Measurements from ENCODE around the gene AHSA1. TPM values are rescaled to one million over a fixed set of nuclear protein-coding genes. Genes with fewer than 3 reads are reported as not detected.
A peak's percentile ranks its signal among the peaks of the same experiment; 100 is the strongest.

AHSA1 gene
- total and polyA plus RNA-seq, 2 experiments from 2014 or later: 177 to 213 TPM

DNA sequence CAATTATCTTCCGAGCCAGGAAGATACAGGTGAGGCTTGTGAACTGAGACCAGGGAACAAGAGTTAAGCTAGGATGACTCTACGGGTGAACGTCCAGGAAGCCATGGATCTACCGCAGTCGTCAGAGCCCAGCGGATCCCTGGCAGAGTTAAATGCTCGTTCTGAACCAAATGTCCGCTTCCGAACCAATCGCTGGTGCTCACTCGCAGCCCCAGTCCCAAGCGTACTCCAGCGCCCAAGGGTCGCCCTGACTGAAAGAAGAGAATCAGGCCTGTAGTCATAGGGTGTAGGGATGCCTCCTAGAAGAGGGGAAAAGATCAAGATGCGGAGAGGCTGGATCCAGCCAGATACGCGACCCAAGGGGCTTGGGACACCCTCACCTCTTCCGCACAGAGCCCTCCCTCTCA lies 775 bp upstream of the AHSA1 start (continued):
- TF ChIP-seq POLR2AphosphoS5 (IDR thresholded peaks at IDR 0.05; ENCODE audit: low read depth): no peak; the same call in 1 of the 2 replicates
- TF ChIP-seq JUNB (IDR thresholded peaks at IDR 0.05; ENCODE audit: unreplicated experiment): no peak
- no peak for TF ChIP-seq EZH2 (IDR thresholded peaks at IDR 0.05; ENCODE audit: low read depth, unreplicated experiment)
- TF ChIP-seq EZH2phosphoT487 (IDR thresholded peaks at IDR 0.05; ENCODE audit: unreplicated experiment): no peak
- TF ChIP-seq, protein P1, sequence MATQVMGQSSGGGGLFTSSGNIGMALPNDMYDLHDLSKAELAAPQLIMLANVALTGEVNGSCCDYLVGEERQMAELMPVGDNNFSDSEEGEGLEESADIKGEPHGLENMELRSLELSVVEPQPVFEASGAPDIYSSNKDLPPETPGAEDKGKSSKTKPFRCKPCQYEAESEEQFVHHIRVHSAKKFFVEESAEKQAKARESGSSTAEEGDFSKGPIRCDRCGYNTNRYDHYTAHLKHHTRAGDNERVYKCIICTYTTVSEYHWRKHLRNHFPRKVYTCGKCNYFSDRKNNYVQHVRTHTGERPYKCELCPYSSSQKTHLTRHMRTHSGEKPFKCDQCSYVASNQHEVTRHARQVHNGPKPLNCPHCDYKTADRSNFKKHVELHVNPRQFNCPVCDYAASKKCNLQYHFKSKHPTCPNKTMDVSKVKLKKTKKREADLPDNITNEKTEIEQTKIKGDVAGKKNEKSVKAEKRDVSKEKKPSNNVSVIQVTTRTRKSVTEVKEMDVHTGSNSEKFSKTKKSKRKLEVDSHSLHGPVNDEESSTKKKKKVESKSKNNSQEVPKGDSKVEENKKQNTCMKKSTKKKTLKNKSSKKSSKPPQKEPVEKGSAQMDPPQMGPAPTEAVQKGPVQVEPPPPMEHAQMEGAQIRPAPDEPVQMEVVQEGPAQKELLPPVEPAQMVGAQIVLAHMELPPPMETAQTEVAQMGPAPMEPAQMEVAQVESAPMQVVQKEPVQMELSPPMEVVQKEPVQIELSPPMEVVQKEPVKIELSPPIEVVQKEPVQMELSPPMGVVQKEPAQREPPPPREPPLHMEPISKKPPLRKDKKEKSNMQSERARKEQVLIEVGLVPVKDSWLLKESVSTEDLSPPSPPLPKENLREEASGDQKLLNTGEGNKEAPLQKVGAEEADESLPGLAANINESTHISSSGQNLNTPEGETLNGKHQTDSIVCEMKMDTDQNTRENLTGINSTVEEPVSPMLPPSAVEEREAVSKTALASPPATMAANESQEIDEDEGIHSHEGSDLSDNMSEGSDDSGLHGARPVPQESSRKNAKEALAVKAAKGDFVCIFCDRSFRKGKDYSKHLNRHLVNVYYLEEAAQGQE (IDR thresholded peaks at IDR 0.05; ENCODE audit: unreplicated experiment): no peak
- TF ChIP-seq, protein P2, sequence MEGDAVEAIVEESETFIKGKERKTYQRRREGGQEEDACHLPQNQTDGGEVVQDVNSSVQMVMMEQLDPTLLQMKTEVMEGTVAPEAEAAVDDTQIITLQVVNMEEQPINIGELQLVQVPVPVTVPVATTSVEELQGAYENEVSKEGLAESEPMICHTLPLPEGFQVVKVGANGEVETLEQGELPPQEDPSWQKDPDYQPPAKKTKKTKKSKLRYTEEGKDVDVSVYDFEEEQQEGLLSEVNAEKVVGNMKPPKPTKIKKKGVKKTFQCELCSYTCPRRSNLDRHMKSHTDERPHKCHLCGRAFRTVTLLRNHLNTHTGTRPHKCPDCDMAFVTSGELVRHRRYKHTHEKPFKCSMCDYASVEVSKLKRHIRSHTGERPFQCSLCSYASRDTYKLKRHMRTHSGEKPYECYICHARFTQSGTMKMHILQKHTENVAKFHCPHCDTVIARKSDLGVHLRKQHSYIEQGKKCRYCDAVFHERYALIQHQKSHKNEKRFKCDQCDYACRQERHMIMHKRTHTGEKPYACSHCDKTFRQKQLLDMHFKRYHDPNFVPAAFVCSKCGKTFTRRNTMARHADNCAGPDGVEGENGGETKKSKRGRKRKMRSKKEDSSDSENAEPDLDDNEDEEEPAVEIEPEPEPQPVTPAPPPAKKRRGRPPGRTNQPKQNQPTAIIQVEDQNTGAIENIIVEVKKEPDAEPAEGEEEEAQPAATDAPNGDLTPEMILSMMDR (conservative IDR thresholded peaks at IDR 0.05; ENCODE audit: low read depth in 2 of 2): no peak
- no peak for TF ChIP-seq NANOG (IDR thresholded peaks at IDR 0.05; ENCODE audit: borderline replicate concordance)
- TF ChIP-seq STAT1 (IDR thresholded peaks at IDR 0.05; ENCODE audit: unreplicated experiment): no peak
- TF ChIP-seq ZNF331 (CRISPR knock-in tag; IDR thresholded peaks at IDR 0.05; ENCODE audit: low read depth): no peak
- no peak for TF ChIP-seq CREB1 (CRISPR knock-in tag; IDR thresholded peaks at IDR 0.05; ENCODE audit: low read depth)
- no peak for TF ChIP-seq ZNF114 (CRISPR knock-in tag; IDR thresholded peaks at IDR 0.05)

DNA sequence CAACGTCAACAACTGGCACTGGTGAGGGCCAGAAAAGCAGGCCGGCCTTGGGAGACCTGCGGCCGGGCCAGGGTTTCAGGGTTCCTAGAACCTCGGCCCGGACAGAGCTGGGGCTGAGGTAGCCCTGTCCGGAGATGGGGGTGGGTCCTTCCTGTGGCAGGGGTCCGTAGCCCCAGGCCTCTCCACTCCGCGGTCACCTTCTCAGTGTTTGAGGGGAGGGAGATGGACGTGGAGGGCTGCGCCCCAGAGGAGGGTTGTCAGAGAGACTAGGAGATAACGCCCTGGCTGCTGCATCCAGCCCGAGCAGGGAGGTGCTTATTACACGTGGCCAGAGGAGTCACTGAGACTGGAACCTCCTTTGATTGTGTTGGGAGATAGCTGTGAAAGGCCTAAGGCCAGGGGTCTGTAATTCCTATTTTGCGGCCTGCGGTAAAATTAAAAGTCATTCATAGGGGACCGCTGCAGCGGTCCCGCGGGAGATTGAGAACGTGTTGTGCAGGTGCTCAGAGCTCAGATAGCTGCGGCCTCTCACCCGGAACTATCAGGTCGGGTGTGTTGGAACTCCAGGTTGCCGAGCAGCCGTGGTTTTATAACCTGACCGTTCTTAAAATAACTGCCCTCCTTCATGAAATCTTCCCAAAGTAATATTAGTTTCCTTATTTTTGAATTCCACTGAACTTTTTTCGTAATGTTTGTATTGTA lies 507 bp downstream of the AHSA1 start:
- H3K4me3 Mint-ChIP-seq: peak overlapping the region; percentile 99

More for the DNA sequence above, 507 bp downstream of the AHSA1 start:
- peak; percentile 36 for ATAC-seq
- Mint-ChIP-seq H3K27ac (peak overlapping the region; percentile 100), H3K9me3 (no peaks in the 10 kb centered on the region; the same call in 2 of the 3 replicates), H3K4me1 (peaks cover 18% of the 10 kb centered on the region), H3K27me3 (ENCODE audit: insufficient read depth, low read depth, poor library complexity) (peaks cover 12% of the 10 kb centered on the region), H3K36me3 (ENCODE audit: low read depth) (peaks cover 45% of the 10 kb centered on the region)
- Histone ChIP-seq H3K4me3 (peak overlapping the region; percentile 80), H2AFZ (peak overlapping the region; percentile 61; the same call in 1 of the 2 replicates), H3K79me2 (replicated peaks; ENCODE audit: insufficient read depth) (peaks cover 49% of the 10 kb centered on the region), H3K27me3 (ENCODE audit: insufficient read depth) (no peaks in the 10 kb centered on the region), H3K4me1 (ENCODE audit: insufficient read depth) (peaks cover 5% of the 10 kb centered on the region), H3F3A (replicated peaks; ENCODE audit: low read depth) (no peaks in the 10 kb centered on the region), H4K20me1 (replicated peaks; ENCODE audit: insufficient read depth) (peaks cover 25% of the 10 kb centered on the region), H3K4me2 (peak overlapping the region; percentile 85), H3K27ac (ENCODE audit: low read depth) (no peak overlapping the region; the same call in 1 of the 2 replicates), H3K9me2 (ENCODE audit: insufficient read depth) (no peaks in the 10 kb centered on the region), H3K36me3 (ENCODE audit: insufficient read depth) (peaks cover 37% of the 10 kb centered on the region)
- TF ChIP-seq ZNF331 (CRISPR knock-in tag; IDR thresholded peaks at IDR 0.05; ENCODE audit: low read depth) (no peak), NANOG (IDR thresholded peaks at IDR 0.05; ENCODE audit: borderline replicate concordance) (no peak)
- TF ChIP-seq, protein P3, sequence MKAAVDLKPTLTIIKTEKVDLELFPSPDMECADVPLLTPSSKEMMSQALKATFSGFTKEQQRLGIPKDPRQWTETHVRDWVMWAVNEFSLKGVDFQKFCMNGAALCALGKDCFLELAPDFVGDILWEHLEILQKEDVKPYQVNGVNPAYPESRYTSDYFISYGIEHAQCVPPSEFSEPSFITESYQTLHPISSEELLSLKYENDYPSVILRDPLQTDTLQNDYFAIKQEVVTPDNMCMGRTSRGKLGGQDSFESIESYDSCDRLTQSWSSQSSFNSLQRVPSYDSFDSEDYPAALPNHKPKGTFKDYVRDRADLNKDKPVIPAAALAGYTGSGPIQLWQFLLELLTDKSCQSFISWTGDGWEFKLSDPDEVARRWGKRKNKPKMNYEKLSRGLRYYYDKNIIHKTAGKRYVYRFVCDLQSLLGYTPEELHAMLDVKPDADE (IDR thresholded peaks at IDR 0.05): no peak
- peak; percentile 65 for DNase-seq (ENCODE audit: low spot score)
